ENCODE measurements around the gene PXK.

- TF ChIP-seq, protein P1, sequence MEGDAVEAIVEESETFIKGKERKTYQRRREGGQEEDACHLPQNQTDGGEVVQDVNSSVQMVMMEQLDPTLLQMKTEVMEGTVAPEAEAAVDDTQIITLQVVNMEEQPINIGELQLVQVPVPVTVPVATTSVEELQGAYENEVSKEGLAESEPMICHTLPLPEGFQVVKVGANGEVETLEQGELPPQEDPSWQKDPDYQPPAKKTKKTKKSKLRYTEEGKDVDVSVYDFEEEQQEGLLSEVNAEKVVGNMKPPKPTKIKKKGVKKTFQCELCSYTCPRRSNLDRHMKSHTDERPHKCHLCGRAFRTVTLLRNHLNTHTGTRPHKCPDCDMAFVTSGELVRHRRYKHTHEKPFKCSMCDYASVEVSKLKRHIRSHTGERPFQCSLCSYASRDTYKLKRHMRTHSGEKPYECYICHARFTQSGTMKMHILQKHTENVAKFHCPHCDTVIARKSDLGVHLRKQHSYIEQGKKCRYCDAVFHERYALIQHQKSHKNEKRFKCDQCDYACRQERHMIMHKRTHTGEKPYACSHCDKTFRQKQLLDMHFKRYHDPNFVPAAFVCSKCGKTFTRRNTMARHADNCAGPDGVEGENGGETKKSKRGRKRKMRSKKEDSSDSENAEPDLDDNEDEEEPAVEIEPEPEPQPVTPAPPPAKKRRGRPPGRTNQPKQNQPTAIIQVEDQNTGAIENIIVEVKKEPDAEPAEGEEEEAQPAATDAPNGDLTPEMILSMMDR (conservative IDR thresholded peaks at IDR 0.05; ENCODE audit: low read length): no peak
- no peak for TF ChIP-seq EZH2phosphoT487 (IDR thresholded peaks at IDR 0.05; ENCODE audit: borderline replicate concordance, low read depth, low read length)
These were observed 34.5 kb upstream of the PXK start for GRCh38 chr3:58298190-58298589.

All from OCI-LY7 (cell line).